Testis (tissue), 3 donors: ENCODE measurements around the gene SOCS6. TPM values are rescaled to one million over a fixed set of nuclear protein-coding genes. Genes with fewer than 3 reads are reported as not detected.

Experiments
- DNase-seq: peaks from one replicate; pipeline ENCODE4 v3.0.0-alpha.2; 2019
- H3K27ac ChIP-seq, 2 donors: fragments of 200-600 bp; sonication (generic); one replicate each; pipeline ENCODE4 v1.5.1; 2019
- H3K27me3 ChIP-seq: fragments of 200-600 bp; sonication (generic); one replicate; pipeline ENCODE4 v1.5.1; 2019
- H3K36me3 ChIP-seq: fragments of 200-600 bp; sonication (generic); one replicate; pipeline ENCODE4 v1.5.1; 2017; ENCODE audit warnings: low read depth; ENCODE audit errors: missing control alignments
- H3K4me1 ChIP-seq: fragments of 200-600 bp; sonication (generic); one replicate; pipeline ENCODE4 v1.5.1; 2019
- H3K4me3 ChIP-seq, 2 donors: fragments of 200-600 bp; sonication (generic); one replicate each; pipeline ENCODE4 v1.5.1; 2017 to 2019
- H3K9me3 ChIP-seq: fragments of 200-600 bp; sonication (generic); one replicate; pipeline ENCODE4 v1.5.1; 2017
- POLR2A ChIP-seq: fragments of 450-650 bp; IDR thresholded peaks from one replicate; pipeline ENCODE4 v1.6.1; 2017; ENCODE audit warnings: antibody characterized with exemption, mild to moderate bottlenecking, moderate library complexity
- WGBS, 2 donors: methylation state at CpG; one replicate each; pipeline ENCODE4 v1.1.5; 2018; 5-methylcytosine and 5-hydroxymethylcytosine counted together
- intact Hi-C: fragments of 100-400 bp; cut with DNase I; formaldehyde crosslinking; loops from one replicate; pipeline ENCODE4 v1.15.1; 2023; ENCODE audit warnings: low total_unique reads
- polyA plus RNA-seq: library from polyadenylated mRNA; stranded (reverse); fragments of 350-450 nt; fragmentation: Illumina TruSeq; extraction: RNeasy Lipid Tissue Mini Kit (QIAGEN cat#74804); gene quantifications from one replicate; pipeline ENCODE4 v1.2.3, GENCODE V29; 2014; ENCODE audit warnings: low read depth, low replicate concordance; ENCODE audit not compliant: insufficient read depth
- total RNA-seq, 2 donors: library from RNA; depleted of rRNA; stranded (reverse); fragments of >200 nt; gene quantifications; one replicate each; pipeline ENCODE4 v1.2.3, GENCODE V29; 2016
- TF ChIP-seq, protein P1 (sequence below), 3 experiments: fragments of 450-650 bp in 2 of 3; fragments of 200-600 bp in 1 of 3; sonication (generic) in 1 of 3; IDR thresholded peaks; one replicate each; pipeline ENCODE4 v1.5.1; 2016 to 2019; ENCODE audit warnings: antibody characterized with exemption in 3 of 3, mild to moderate bottlenecking in 2 of 3, moderate library complexity in 1 of 3

Gene SOCS6
- total and polyA plus RNA-seq, 3 donors from 2014 or later = 12.7 to 22.9 (median 20.9) TPM

DNA sequence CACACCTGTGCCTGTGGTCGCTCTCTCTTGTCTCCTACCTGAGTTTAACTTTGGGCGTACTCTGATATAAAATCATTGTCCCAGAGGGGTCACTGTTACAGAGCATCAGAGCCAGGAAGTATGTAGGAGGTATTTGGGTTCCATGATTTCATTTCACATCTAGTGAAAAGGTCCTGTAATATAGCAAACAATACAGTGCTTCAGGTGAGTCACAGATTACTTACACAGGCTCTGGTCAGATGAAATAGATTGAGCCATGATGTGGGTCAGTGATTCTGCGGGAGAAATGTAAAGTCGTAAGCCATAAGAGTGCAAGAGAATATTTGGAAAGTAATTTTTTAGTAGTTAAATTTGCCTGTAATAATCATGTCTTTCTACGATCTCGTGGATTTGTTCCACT lies 70.2 kb downstream of the SOCS6 start:
- no peak for DNase-seq
- TF ChIP-seq POLR2A = no peak
- TF ChIP-seq, protein P1, sequence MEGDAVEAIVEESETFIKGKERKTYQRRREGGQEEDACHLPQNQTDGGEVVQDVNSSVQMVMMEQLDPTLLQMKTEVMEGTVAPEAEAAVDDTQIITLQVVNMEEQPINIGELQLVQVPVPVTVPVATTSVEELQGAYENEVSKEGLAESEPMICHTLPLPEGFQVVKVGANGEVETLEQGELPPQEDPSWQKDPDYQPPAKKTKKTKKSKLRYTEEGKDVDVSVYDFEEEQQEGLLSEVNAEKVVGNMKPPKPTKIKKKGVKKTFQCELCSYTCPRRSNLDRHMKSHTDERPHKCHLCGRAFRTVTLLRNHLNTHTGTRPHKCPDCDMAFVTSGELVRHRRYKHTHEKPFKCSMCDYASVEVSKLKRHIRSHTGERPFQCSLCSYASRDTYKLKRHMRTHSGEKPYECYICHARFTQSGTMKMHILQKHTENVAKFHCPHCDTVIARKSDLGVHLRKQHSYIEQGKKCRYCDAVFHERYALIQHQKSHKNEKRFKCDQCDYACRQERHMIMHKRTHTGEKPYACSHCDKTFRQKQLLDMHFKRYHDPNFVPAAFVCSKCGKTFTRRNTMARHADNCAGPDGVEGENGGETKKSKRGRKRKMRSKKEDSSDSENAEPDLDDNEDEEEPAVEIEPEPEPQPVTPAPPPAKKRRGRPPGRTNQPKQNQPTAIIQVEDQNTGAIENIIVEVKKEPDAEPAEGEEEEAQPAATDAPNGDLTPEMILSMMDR (IDR thresholded peaks at IDR 0.05) = no peak
- H3K27ac ChIP-seq = no peak overlapping the region
- no peaks in the 10 kb centered on the region for H3K9me3 ChIP-seq
- H3K36me3 ChIP-seq = no peaks in the 10 kb centered on the region
- intact Hi-C loops = no loop called here
- no peaks in the 10 kb centered on the region for H3K27me3 ChIP-seq
- no peak overlapping the region for H3K4me3 ChIP-seq
- WGBS, 2 donors = 95% methylated on average over 6 of the region's 6 CpGs
- no peaks in the 10 kb centered on the region for H3K4me1 ChIP-seq

DNA sequence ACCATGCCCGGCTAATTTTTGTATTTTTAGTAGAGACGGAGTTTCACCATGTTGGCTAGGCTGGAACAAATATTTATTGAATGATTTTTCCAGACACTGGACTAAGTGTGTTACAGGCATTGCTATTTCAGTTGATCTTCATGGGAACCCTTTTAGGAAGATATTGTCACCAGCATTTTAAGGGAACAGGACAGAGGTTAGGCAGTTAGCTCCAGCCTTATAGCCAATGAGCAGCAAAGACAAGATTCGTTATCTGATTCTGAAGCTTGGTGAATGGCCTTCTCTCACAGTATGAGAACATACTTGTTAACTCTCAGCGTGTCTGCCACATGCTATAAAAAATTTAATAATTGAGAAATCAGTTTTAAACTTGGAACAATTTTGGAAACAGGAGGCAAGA lies 73.4 kb downstream of the SOCS6 start:
- TF ChIP-seq, protein P1 (IDR thresholded peaks at IDR 0.05) = no peak
- no peak for TF ChIP-seq POLR2A
- 94% methylated on average over 4 of the region's 4 CpGs for WGBS, 2 donors
- intact Hi-C loops = no loop called here

DNA sequence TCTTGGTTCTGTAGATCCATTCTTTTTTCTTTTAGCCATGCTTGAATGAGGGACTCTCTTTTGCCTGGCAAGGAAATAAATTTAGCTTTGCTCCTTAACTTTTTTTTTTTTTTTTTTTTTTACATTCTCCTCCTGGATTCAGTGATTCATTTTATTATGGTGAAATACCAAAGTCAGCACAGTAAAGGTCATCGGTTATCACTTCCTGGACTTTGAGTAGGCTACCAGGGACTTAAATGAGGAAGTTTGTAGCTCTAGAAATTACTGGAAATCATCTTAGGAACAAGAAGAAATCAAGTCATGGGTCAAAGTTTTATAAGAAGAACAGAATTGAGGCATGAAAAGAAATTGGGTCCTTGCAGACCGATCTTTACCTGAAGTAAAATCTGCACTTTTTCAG lies 75.0 kb downstream of the SOCS6 start:
- H3K36me3 ChIP-seq = no peaks in the 10 kb centered on the region
- intact Hi-C loops = no loop called here
- no peaks in the 10 kb centered on the region for H3K4me1 ChIP-seq
- H3K9me3 ChIP-seq = no peaks in the 10 kb centered on the region
- WGBS, 2 donors = 84 to 93% methylated on average over 2 of the region's 2 CpGs
- H3K4me3 ChIP-seq = no peak overlapping the region
- no peak for DNase-seq
- TF ChIP-seq POLR2A = no peak
- TF ChIP-seq, protein P1 (IDR thresholded peaks at IDR 0.05) = no peak
- no peaks in the 10 kb centered on the region for H3K27me3 ChIP-seq
- H3K27ac ChIP-seq = no peak overlapping the region

More for the DNA sequence above, 73.4 kb downstream of the SOCS6 start:
- Histone ChIP-seq H3K27me3 (no peaks in the 10 kb centered on the region), H3K27ac (no peak overlapping the region), H3K9me3 (no peaks in the 10 kb centered on the region), H3K4me1 (no peaks in the 10 kb centered on the region), H3K4me3 (no peak overlapping the region), H3K36me3 (no peaks in the 10 kb centered on the region)
- no peak for DNase-seq

DNA sequence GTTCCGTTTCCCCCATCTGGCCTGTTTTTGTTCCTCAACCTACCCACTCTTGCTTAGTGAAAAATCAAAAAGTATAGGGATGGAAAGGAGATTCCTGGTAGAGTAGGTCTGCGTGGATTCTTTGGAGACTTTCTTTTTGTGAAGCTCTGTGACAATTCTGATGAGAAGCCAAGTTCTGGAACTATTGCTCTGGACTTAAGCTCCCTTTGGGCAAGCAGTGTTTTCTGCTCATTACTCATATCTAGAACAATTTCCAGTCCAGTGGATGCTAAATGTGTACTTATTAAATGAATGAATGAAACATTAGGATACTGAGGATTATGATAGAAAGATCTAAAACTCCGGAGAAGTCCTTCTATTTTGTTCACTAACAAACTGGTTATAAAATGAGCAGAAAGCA lies 76.5 kb downstream of the SOCS6 start:
- no peaks in the 10 kb centered on the region for H3K4me1 ChIP-seq
- H3K4me3 ChIP-seq = no peak overlapping the region
- H3K27me3 ChIP-seq = no peaks in the 10 kb centered on the region
- TF ChIP-seq, protein P1 (IDR thresholded peaks at IDR 0.05) = no peak
- TF ChIP-seq POLR2A = no peak
- no peaks in the 10 kb centered on the region for H3K36me3 ChIP-seq
- intact Hi-C loops = no loop called here
- DNase-seq = no peak
- no peak overlapping the region for H3K27ac ChIP-seq
- no peaks in the 10 kb centered on the region for H3K9me3 ChIP-seq
- 87 to 88% methylated on average over 3 of the region's 3 CpGs for WGBS, 2 donors

DNA sequence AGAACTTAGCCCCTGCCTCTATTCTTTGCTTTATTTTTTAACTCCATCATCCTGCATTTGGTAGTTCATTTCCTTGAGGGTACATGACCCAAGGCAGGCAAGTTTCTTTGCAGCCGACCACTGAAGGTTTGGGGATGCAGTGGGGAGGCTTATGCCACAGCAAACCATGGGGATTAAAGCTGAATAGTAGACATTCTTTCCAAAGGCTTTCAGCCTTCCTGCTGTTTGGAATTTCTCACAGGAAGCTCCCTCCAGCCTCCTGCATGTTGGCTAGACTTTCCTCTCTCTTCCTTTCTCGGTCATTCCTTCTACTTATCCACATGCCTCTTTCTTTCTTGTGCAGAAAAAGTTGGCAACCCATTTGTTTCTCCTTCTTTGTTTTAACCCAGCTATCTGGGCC lies 77.3 kb downstream of the SOCS6 start:
- DNase-seq = no peak
- 44 to 71% methylated on average over 2 of the region's 2 CpGs for WGBS, 2 donors
- Histone ChIP-seq H3K36me3 (no peaks in the 10 kb centered on the region), H3K27ac (no peak overlapping the region), H3K4me3 (no peak overlapping the region), H3K27me3 (no peaks in the 10 kb centered on the region), H3K4me1 (no peaks in the 10 kb centered on the region), H3K9me3 (no peaks in the 10 kb centered on the region)
- intact Hi-C loops = no loop called here
- TF ChIP-seq, protein P1 (IDR thresholded peaks at IDR 0.05) = no peak
- no peak for TF ChIP-seq POLR2A
